H1 (cell line): Measurements from ENCODE around the gene RPTOR. TPM values are rescaled to one million over a fixed set of nuclear protein-coding genes. Genes with fewer than 3 reads are reported as not detected.

ENCODE experiments used
- CTCF ChIA-PET: fragments of 300-600 bp; sonication (Branson Sonifier 250); formaldehyde crosslinking; loops from one replicate; lab custom pipeline; 2021; ENCODE audit not compliant: partially characterized antibody; lab: Charles Lee
- POLR2A ChIA-PET: fragments of 300-600 bp; sonication (Branson Sonifier 250); formaldehyde crosslinking; loops from one replicate; lab custom pipeline; 2021; ENCODE audit warnings: inconsistent platforms; ENCODE audit not compliant: partially characterized antibody; lab: Charles Lee
- DNase-seq, 2 experiments: peaks; one replicate each; pipeline versions ENCODE4 v3.0.0 to v3.0.0-alpha.2; 2010 to 2022; ENCODE audit warnings: low spot score in 2 of 2, low read depth in 1 of 2, mixed read lengths in 1 of 2
- FAIRE-seq: peaks from 2 replicates; lab custom pipeline; 2011; peaks lifted over from hg19 to GRCh38; lab: Jason Lieb, UNC
- H2AFZ ChIP-seq: 2 replicates; pipeline ENCODE4 v1.8.1; 2012; ENCODE audit warnings: low read length, inconsistent platforms
- H2AK5ac ChIP-seq: 2 replicates; pipeline ENCODE4 v1.6.1; 2013; ENCODE audit warnings: low read depth, low read length
- H2BK120ac ChIP-seq: replicated peaks from 2 replicates; pipeline ENCODE3; 2013; ENCODE audit warnings: low read depth, low read length, inconsistent platforms
- H2BK12ac ChIP-seq: 2 replicates; pipeline ENCODE4 v1.6.1; 2013; ENCODE audit warnings: low read depth, low read length
- H2BK15ac ChIP-seq: 2 replicates; pipeline ENCODE4 v1.6.1; 2013; ENCODE audit warnings: low read length
- H2BK20ac ChIP-seq: 2 replicates; pipeline ENCODE4 v1.6.1; 2013; ENCODE audit warnings: low read length
- H2BK5ac ChIP-seq: 2 replicates; pipeline ENCODE4 v1.6.1; 2013; ENCODE audit warnings: low read depth, low read length
- H3K14ac ChIP-seq: 2 replicates; pipeline ENCODE4 v1.6.1; 2013; ENCODE audit warnings: inconsistent platforms; ENCODE audit not compliant: insufficient read length
- H3K18ac ChIP-seq: 2 replicates; pipeline ENCODE4 v1.6.1; 2013; ENCODE audit warnings: low read length; ENCODE audit errors: extremely low read depth
- H3K23ac ChIP-seq: 2 replicates; pipeline ENCODE4 v1.6.1; 2013; ENCODE audit warnings: inconsistent platforms; ENCODE audit not compliant: insufficient read length
- H3K23me2 ChIP-seq: 2 replicates; pipeline ENCODE4 v1.6.1; 2013; ENCODE audit warnings: low read depth, low read length
- H3K27ac ChIP-seq: 2 replicates; pipeline ENCODE4 v1.6.1; 2011; ENCODE audit warnings: low read depth, low read length, inconsistent platforms
- H3K27me3 ChIP-seq, 4 experiments: replicated peaks in 1 of 4; 1 replicate in 1 of 4; 2 replicates in 3 of 4; pipeline versions ENCODE4 v1.6.1 to v1.8.1; 2011 to 2013; ENCODE audit warnings: low read length in 3 of 4, mild to moderate bottlenecking in 3 of 4, inconsistent platforms in 2 of 4, mixed read lengths in 2 of 4, moderate library complexity in 1 of 4; ENCODE audit not compliant: control insufficient read depth in 3 of 4, insufficient read depth in 3 of 4; ENCODE audit errors: extremely low read depth in 1 of 4
- H3K36me3 ChIP-seq, 4 experiments: 2 replicates each; pipeline versions ENCODE4 v1.6.1 to v1.8.1; 2011 to 2013; ENCODE audit warnings: mild to moderate bottlenecking in 4 of 4, low read length in 3 of 4, moderate library complexity in 2 of 4, control low read depth in 1 of 4, inconsistent platforms in 1 of 4; ENCODE audit not compliant: insufficient read depth in 4 of 4, control insufficient read depth in 2 of 4
- H3K4ac ChIP-seq: replicated peaks from 2 replicates; pipeline ENCODE3; 2013; ENCODE audit warnings: low read length, low read depth, mixed read lengths, inconsistent platforms; ENCODE audit not compliant: insufficient read length
- H3K4me1 ChIP-seq, 4 experiments: replicated peaks in 1 of 4; 1 replicate in 1 of 4; 2 replicates in 3 of 4; pipeline versions ENCODE4 v1.6.1 to v1.8.1; 2011 to 2013; ENCODE audit warnings: low read length in 3 of 4, inconsistent platforms in 2 of 4, mixed read lengths in 1 of 4; ENCODE audit not compliant: insufficient read depth in 4 of 4, control insufficient read depth in 3 of 4
- H3K4me2 ChIP-seq, 2 experiments: 2 replicates each; pipeline versions ENCODE4 v1.6.1 to v1.8.1; 2011 to 2013; ENCODE audit warnings: low read depth in 2 of 2, low read length in 2 of 2, control low read depth in 1 of 2, inconsistent platforms in 1 of 2, mild to moderate bottlenecking in 1 of 2; ENCODE audit not compliant: insufficient read depth in 1 of 2
- H3K4me3 ChIP-seq, 4 experiments: fragments of 200-600, 300-600 bp in 1 of 4; sonication (generic), shearing (Covaris generic), sonication (Bioruptor Twin) in 1 of 4; 2 replicates each; pipeline versions ENCODE4 v1.5.1 to v1.8.1; 2011 to 2016; ENCODE audit warnings: low read length in 4 of 4, low read depth in 3 of 4, control low read depth in 2 of 4, inconsistent platforms in 2 of 4, mild to moderate bottlenecking in 2 of 4, mixed read lengths in 1 of 4, moderate library complexity in 1 of 4; ENCODE audit not compliant: insufficient read depth in 2 of 4; ENCODE audit errors: extremely low read depth in 1 of 4
- H3K56ac ChIP-seq: replicated peaks from 2 replicates; pipeline ENCODE3; 2013; ENCODE audit warnings: low read depth, mild to moderate bottlenecking, mixed read lengths, low read length, inconsistent platforms; ENCODE audit not compliant: insufficient read length
- H3K79me1 ChIP-seq: 2 replicates; pipeline ENCODE4 v1.6.1; 2013; ENCODE audit warnings: low read depth, low read length, control low read depth
- H3K79me2 ChIP-seq, 2 experiments: 2 replicates each; pipeline versions ENCODE4 v1.6.1 to v1.8.1; 2012 to 2013; ENCODE audit warnings: low read length in 2 of 2, mild to moderate bottlenecking in 2 of 2, inconsistent platforms in 1 of 2; ENCODE audit not compliant: insufficient read depth in 2 of 2, control insufficient read depth in 1 of 2
- H3K9ac ChIP-seq, 4 experiments: replicated peaks in 1 of 4; 1 replicate in 1 of 4; 2 replicates in 3 of 4; pipeline versions ENCODE4 v1.6.1 to v1.8.1; 2011 to 2013; ENCODE audit warnings: low read depth in 3 of 4, low read length in 3 of 4, control low read depth in 2 of 4, mild to moderate bottlenecking in 2 of 4, moderate library complexity in 2 of 4, inconsistent platforms in 1 of 4; ENCODE audit errors: extremely low read depth in 1 of 4
- H3K9me3 ChIP-seq, 2 experiments: 2 replicates each; pipeline versions ENCODE4 v1.6.1 to v1.8.1; 2012 to 2013; ENCODE audit warnings: mild to moderate bottlenecking in 2 of 2, moderate library complexity in 2 of 2, control low read depth in 1 of 2, inconsistent platforms in 1 of 2, low read depth in 1 of 2, low read length in 1 of 2, mixed read lengths in 1 of 2; ENCODE audit not compliant: insufficient read depth in 2 of 2
- H4K20me1 ChIP-seq, 2 experiments: replicated peaks in 1 of 2; 2 replicates each; pipeline versions ENCODE3 to v1.8.1; 2011 to 2013; ENCODE audit warnings: inconsistent platforms in 2 of 2, low read length in 2 of 2, mild to moderate bottlenecking in 1 of 2; ENCODE audit not compliant: insufficient read depth in 2 of 2, control insufficient read depth in 1 of 2
- H4K5ac ChIP-seq: 2 replicates; pipeline ENCODE4 v1.6.1; 2013; ENCODE audit warnings: low read length, low read depth, mixed read lengths, inconsistent platforms; ENCODE audit not compliant: insufficient read length
- H4K8ac ChIP-seq: 2 replicates; pipeline ENCODE4 v1.8.0; 2013; ENCODE audit warnings: mild to moderate bottlenecking, moderate library complexity, low read length, inconsistent platforms; ENCODE audit not compliant: insufficient read depth; ENCODE audit errors: extremely low read depth
- H4K91ac ChIP-seq: replicated peaks from 2 replicates; pipeline ENCODE3; 2013; ENCODE audit warnings: low read length, mixed read lengths, inconsistent platforms; ENCODE audit not compliant: insufficient read length
- CHD2 ChIP-seq: IDR thresholded peaks from 2 replicates; pipeline ENCODE4 v1.6.1; 2012; ENCODE audit warnings: low read length, improper control_type of control experiment
- POLR2A ChIP-seq, 2 experiments: IDR thresholded peaks; 1 replicate in 1 of 2; 2 replicates in 1 of 2; pipeline ENCODE4 v1.6.1; 2011; ENCODE audit warnings: low read depth in 2 of 2, low read length in 2 of 2, mild to moderate bottlenecking in 2 of 2; ENCODE audit errors: control extremely low read depth in 1 of 2
- SIN3A ChIP-seq, 2 experiments: IDR thresholded peaks in 1 of 2; conservative IDR thresholded peaks in 1 of 2; 2 replicates each; pipeline ENCODE4 v1.6.1; 2011 to 2012; ENCODE audit warnings: low read length in 2 of 2, improper control_type of control experiment in 1 of 2, low read depth in 1 of 2, mild to moderate bottlenecking in 1 of 2
- WGBS, 2 experiments: shearing (Covaris generic) in 1 of 2; methylation state at CpG; one replicate each; pipeline versions ENCODE4 v1.1.6 to v1.1.7; 2013 to 2015; ENCODE audit warnings: low lambda C conversion rate in 2 of 2, mixed read lengths in 2 of 2, inconsistent platforms in 1 of 2, low coverage in 1 of 2, missing lambda C conversion rate in 1 of 2; ENCODE audit not compliant: insufficient replicate concordance in 2 of 2, insufficient coverage in 1 of 2, insufficient read length in 1 of 2; ENCODE audit errors: extremely low coverage in 1 of 2, missing lambda C conversion rate in 1 of 2; 5-methylcytosine and 5-hydroxymethylcytosine counted together
- polyA plus RNA-seq, 7 experiments: library from polyadenylated mRNA; depleted of rRNA in 3 of 7; stranded (reverse) in 5 of 7; unstranded in 2 of 7; fragments of >200 nt in 5 of 7; fragments of 200-250 nt in 2 of 7; gene quantifications; 1 replicate in 5 of 7; 2 replicates in 1 of 7; 4 replicates in 1 of 7; pipeline versions ENCODE4 v1.2.1 to v1.2.3, GENCODE V29; 2011 to 2013; ENCODE audit warnings: missing spikeins in 2 of 7, mixed read lengths in 2 of 7
- total RNA-seq: library from RNA; stranded (reverse); fragmentation: NEBNext Ultra II Directional; extraction: Animal tissue kit (Norgen Biotek cat#: 25700); gene quantifications from 2 replicates; pipeline ENCODE4 v1.2.1, GENCODE V29; 2021

Gene RPTOR
- total and polyA plus RNA-seq, 2 of the 8 experiments (the other 6 are each of a cell fraction or from before 2014, with no cell fraction given): 6.9 to 28.7 TPM

DNA sequence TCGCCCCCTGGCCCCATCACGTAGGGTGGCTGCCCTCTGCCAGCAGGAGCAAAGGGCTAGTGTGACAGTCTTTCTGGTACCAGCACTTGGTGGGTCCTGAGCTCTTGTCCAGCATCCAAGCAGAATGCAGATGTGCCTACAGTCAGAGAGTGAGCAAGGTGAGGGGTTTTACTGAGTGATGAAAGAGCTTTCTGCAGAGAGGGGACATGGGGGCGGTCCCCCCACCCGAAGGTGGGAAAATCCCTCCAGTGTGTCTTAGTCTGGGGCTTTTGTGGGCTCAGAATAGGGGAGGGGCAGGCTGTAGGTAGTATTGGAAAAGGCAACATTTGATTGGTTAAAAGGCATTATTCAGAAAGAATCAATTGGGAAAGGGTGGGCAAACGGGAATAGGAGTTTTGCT lies 152.3 kb downstream of the RPTOR start:
- H3K79me2 ChIP-seq: peaks cover 0 to 79% of the 10 kb centered on the region in 2 experiments; a peak in 3 of 4 replicates
- ChIA-PET POLR2A (no interaction called here), CTCF (interaction anchor here (0.6 to 1.1 kb wide), 2 partner anchors 12 to 207 kb away, joined by 3 to 4 read pairs; no protein-coding TSS in a partner anchor)
- no peak overlapping the region for H2BK15ac ChIP-seq
- H3K18ac ChIP-seq: peak overlapping the region; percentile 62; the same call in 1 of the 2 replicates
- H3K56ac ChIP-seq: no peak overlapping the region
- no peak overlapping the region for H2AK5ac ChIP-seq
- H3K23me2 ChIP-seq: peaks cover 10% of the 10 kb centered on the region; the same call in 1 of the 2 replicates
- no peak overlapping the region for H3K14ac ChIP-seq
- FAIRE-seq (no peak), DNase-seq (no peak)
- H2AFZ ChIP-seq: no peak overlapping the region
- H4K5ac ChIP-seq: no peak overlapping the region
- H2BK12ac ChIP-seq: 0 out of 2 replicates have a peak overlapping the region, but pooled peaks have one; percentile 4
- no peaks in the 10 kb centered on the region; a peak in 2 of 4 replicates for H3K9me3 ChIP-seq
- no peaks in the 10 kb centered on the region for H3K27me3 ChIP-seq
- H4K91ac ChIP-seq: peak overlapping the region; percentile 67
- no peak overlapping the region for H3K4me3 ChIP-seq
- no peak overlapping the region for H3K4me2 ChIP-seq
- H4K8ac ChIP-seq: no peak overlapping the region
- no peak overlapping the region for H3K4ac ChIP-seq
- peak overlapping the region; percentile 52 for H2BK5ac ChIP-seq
- H3K9ac ChIP-seq: no peak overlapping the region
- no peak overlapping the region for H3K23ac ChIP-seq
- 85% methylated on average over 5 of the region's 5 CpGs; no CpG with 5 or more reads in 1 of the 2 experiments for WGBS, 2 experiments
- H3K27ac ChIP-seq: no peak overlapping the region
- H2BK20ac ChIP-seq: no peak overlapping the region
- peaks cover 0 to 31% (median 19%) of the 10 kb centered on the region in 4 experiments; a peak in 5 of 7 replicates for H3K4me1 ChIP-seq
- no peaks in the 10 kb centered on the region for H4K20me1 ChIP-seq
- H2BK120ac ChIP-seq: no peak overlapping the region
- no peaks in the 10 kb centered on the region for H3K36me3 ChIP-seq
- peaks cover 8% of the 10 kb centered on the region; the same call in 1 of the 2 replicates for H3K79me1 ChIP-seq
- no peak for TF ChIP-seq SIN3A (conservative IDR thresholded peaks at IDR 0.05 in 1 of 2, IDR thresholded peaks at IDR 0.05 in 1 of 2; ENCODE audit: low read depth in 1 of 2, low read length in 2 of 2)
- TF ChIP-seq CHD2: no peak
- TF ChIP-seq POLR2A (IDR thresholded peaks at IDR 0.05; ENCODE audit: control extremely low read depth in 1 of 2, low read depth in 2 of 2, low read length in 2 of 2): no peak
- TF ChIP-seq, all 59 proteins: peak for 0
